Sigmoid colon (tissue), 7 donors: ENCODE measurements around the gene TSPAN32. TPM values are rescaled to one million over a fixed set of nuclear protein-coding genes. Genes with fewer than 3 reads are reported as not detected.

Experiments used
- DNase-seq: peaks from one replicate; pipeline ENCODE4 v3.0.0-alpha.2; 2019
- H3K27ac ChIP-seq, 4 donors: fragments of 200-600 bp; sonication (generic); one replicate each; pipeline ENCODE4 v1.5.1; 2016 to 2019; ENCODE audit warnings: mild to moderate bottlenecking in 1 of 4
- H3K27me3 ChIP-seq, 3 donors: fragments of 200-600 bp; sonication (generic); one replicate each; pipeline ENCODE4 v1.5.1; 2019; ENCODE audit warnings: mild to moderate bottlenecking in 1 of 3
- H3K36me3 ChIP-seq, 4 donors: fragments of 200-600 bp; sonication (generic); one replicate each; pipeline ENCODE4 v1.5.1; 2016 to 2019
- H3K4me1 ChIP-seq, 4 donors: fragments of 200-600 bp; sonication (generic); one replicate each; pipeline ENCODE4 v1.5.1; 2017 to 2019
- H3K4me3 ChIP-seq, 4 donors: fragments of 200-600 bp; sonication (generic); one replicate each; pipeline ENCODE4 v1.5.1; 2017 to 2019; ENCODE audit warnings: mild to moderate bottlenecking in 2 of 4, moderate library complexity in 1 of 4
- H3K9me3 ChIP-seq, 4 donors: fragments of 200-600 bp in 3 of 4; sonication (generic) in 3 of 4; one replicate each; pipeline versions ENCODE4 v1.5.1 to v1.6.1; 2013 to 2019
- CTCF ChIP-seq, 4 experiments: fragments of 450-650 bp in 3 of 4; fragments of 200-600 bp in 1 of 4; IDR thresholded peaks; one replicate each; pipeline ENCODE4 v1.5.1; 2016 to 2019; ENCODE audit warnings: antibody characterized with exemption in 4 of 4, mild to moderate bottlenecking in 3 of 4, moderate library complexity in 2 of 4
- EP300 ChIP-seq, 4 donors: sonication (generic); formaldehyde crosslinking; IDR thresholded peaks; one replicate each; pipeline ENCODE4 v1.6.1; 2017; ENCODE audit warnings: antibody characterized with exemption in 4 of 4
- POLR2A ChIP-seq, 2 donors: fragments of 450-650 bp; IDR thresholded peaks; one replicate each; pipeline ENCODE4 v1.6.1; 2016; ENCODE audit warnings: antibody characterized with exemption in 2 of 2, mild to moderate bottlenecking in 2 of 2, moderate library complexity in 2 of 2
- POLR2AphosphoS5 ChIP-seq, 4 donors: sonication (generic); formaldehyde crosslinking; IDR thresholded peaks; one replicate each; pipeline ENCODE4 v1.6.1; 2017; ENCODE audit warnings: antibody characterized with exemption in 4 of 4
- WGBS, 2 donors: extraction: QIAGEN DNeasy Blood & Tissue Kit; methylation state at CpG; one replicate each; pipeline ENCODE4 v1.1.7; 2013; 5-methylcytosine and 5-hydroxymethylcytosine counted together
- intact Hi-C: fragments of 100-400 bp; cut with DNase I; formaldehyde crosslinking; loops from one replicate; pipeline ENCODE4 v1.15.1; 2023
- polyA plus RNA-seq, 3 donors: library from polyadenylated mRNA; stranded (reverse); fragments of 200-250 nt; gene quantifications; one replicate each; pipeline ENCODE4 v1.2.3, GENCODE V29; 2013
- total RNA-seq, 4 donors: library from RNA; depleted of rRNA; stranded (reverse); fragments of >200 nt; gene quantifications; one replicate each; pipeline ENCODE4 v1.1.0, GENCODE V29; 2016
- donor health status: healthy with polysubstance abuse.
- donor health status: Bipolar disorder and iron deficiency.
- donor health status: healthy.

The TSPAN32 gene
- total and polyA plus RNA-seq, 7 donors = 0.81 to 5.3 (median 1.1) TPM; not detected in 2

GRCh38 chr11:2343502-2343901, 41.7 kb downstream of the TSPAN32 start:
- H3K27me3 ChIP-seq = no peaks in the 10 kb centered on the region
- H3K4me3 ChIP-seq = no peak overlapping the region
- no peaks in the 10 kb centered on the region for H3K9me3 ChIP-seq
- 79 to 83% methylated on average over 4 of the region's 4 CpGs for WGBS, 2 donors
- no peaks in the 10 kb centered on the region for H3K4me1 ChIP-seq
- intact Hi-C loops = loop anchor here (10.0 kb wide), 1 partner anchor 231 kb away; no protein-coding TSS in a partner anchor
- no peaks in the 10 kb centered on the region for H3K36me3 ChIP-seq
- no peak overlapping the region for H3K27ac ChIP-seq
- TF ChIP-seq POLR2AphosphoS5 (IDR thresholded peaks at IDR 0.05) (no peak), EP300 (IDR thresholded peaks at IDR 0.05) (no peak), CTCF (IDR thresholded peaks at IDR 0.05) (no peak), POLR2A (IDR thresholded peaks at IDR 0.05) (no peak)
- no peak for DNase-seq

DNA sequence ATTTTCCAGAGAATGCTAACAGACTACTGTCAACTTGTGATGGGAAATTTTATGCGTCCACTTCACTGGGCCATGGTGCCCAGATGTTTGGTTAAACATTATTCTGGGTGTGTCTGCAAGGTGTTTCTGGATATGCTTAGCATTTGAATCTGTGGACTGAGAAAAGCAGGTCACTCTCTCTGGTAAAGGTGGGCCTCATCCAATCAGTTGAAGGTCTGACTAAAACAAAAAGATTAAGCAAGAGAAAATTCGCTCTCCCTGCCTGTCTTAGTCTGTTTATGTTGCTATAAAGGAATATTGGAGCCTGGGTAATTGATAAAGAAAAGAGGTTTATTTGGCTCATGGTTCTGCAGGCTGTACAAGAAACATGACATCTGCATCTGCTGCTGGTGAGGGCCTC, 43.2 kb downstream of the TSPAN32 start:
- DNase-seq = no peak
- TF ChIP-seq CTCF (IDR thresholded peaks at IDR 0.05) = no peak
- intact Hi-C loops = loop anchor here (10.0 kb wide), 1 partner anchor 230 kb away; no protein-coding TSS in a partner anchor
- Histone ChIP-seq H3K36me3 (no peaks in the 10 kb centered on the region), H3K9me3 (peaks cover 0 to 10% (median 3%) of the 10 kb centered on the region in 4 donors), H3K4me3 (no peak overlapping the region), H3K4me1 (no peaks in the 10 kb centered on the region), H3K27me3 (no peaks in the 10 kb centered on the region), H3K27ac (no peak overlapping the region)
- 59 to 78% methylated on average over 2 of the region's 2 CpGs for WGBS, 2 donors

- DNase-seq = no peak
- whole genome bisulfite sequencing, 2 donors = 88 to 91% methylated on average over 4 of the region's 4 CpGs
- intact Hi-C loops = loop anchor here (10.0 kb wide), 1 partner anchor 229 kb away; no protein-coding TSS in a partner anchor
- TF ChIP-seq EP300 (IDR thresholded peaks at IDR 0.05) (no peak), POLR2A (IDR thresholded peaks at IDR 0.05) (no peak), POLR2AphosphoS5 (IDR thresholded peaks at IDR 0.05) (no peak), CTCF (IDR thresholded peaks at IDR 0.05) (no peak)
- no peak overlapping the region for H3K4me3 ChIP-seq
- no peak overlapping the region for H3K27ac ChIP-seq
- H3K4me1 ChIP-seq = no peaks in the 10 kb centered on the region
- peaks cover 0 to 10% (median 3%) of the 10 kb centered on the region in 4 donors for H3K9me3 ChIP-seq
- H3K36me3 ChIP-seq = no peaks in the 10 kb centered on the region
- no peaks in the 10 kb centered on the region for H3K27me3 ChIP-seq
These were observed 44.2 kb downstream of the TSPAN32 start for GRCh38 chr11:2346014-2346413.

- intact Hi-C loops = loop anchor here (10.0 kb wide), 1 partner anchor 228 kb away; no protein-coding TSS in a partner anchor
- TF ChIP-seq POLR2AphosphoS5 (IDR thresholded peaks at IDR 0.05) (no peak), POLR2A (IDR thresholded peaks at IDR 0.05) (no peak), EP300 (IDR thresholded peaks at IDR 0.05) (no peak), CTCF (IDR thresholded peaks at IDR 0.05) (no peak)
- Histone ChIP-seq H3K27ac (no peak overlapping the region), H3K36me3 (no peaks in the 10 kb centered on the region), H3K9me3 (peaks cover 0 to 10% (median 3%) of the 10 kb centered on the region in 4 donors), H3K4me1 (no peaks in the 10 kb centered on the region), H3K27me3 (no peaks in the 10 kb centered on the region), H3K4me3 (no peak overlapping the region)
- no peak for DNase-seq
- WGBS, 2 donors = 84 to 86% methylated on average over 10 of the region's 10 CpGs
These were observed 44.9 kb downstream of the TSPAN32 start for GRCh38 chr11:2346586-2347307.
